OCI-LY7 (cell line): Measurements from ENCODE around the gene MYMX. TPM values are rescaled to one million over a fixed set of nuclear protein-coding genes. Genes with fewer than 3 reads are reported as not detected.

Experiments used
- BruUV-seq: library from RNA; stranded (reverse); fragments of 400-500 nt; replicated peaks from 2 replicates; lab custom pipeline; 2021; lab: Mats Ljungman, UMichigan
- CTCF ChIA-PET: fragments of 300-600 bp; sonication (Branson Sonifier 250); formaldehyde crosslinking; loops from one replicate; lab custom pipeline; 2022; ENCODE audit warnings: antibody characterized with exemption; ENCODE audit not compliant: unreplicated experiment; lab: Charles Lee
- POLR2A ChIA-PET: fragments of 300-600 bp; sonication (Branson Sonifier 250); formaldehyde crosslinking; loops from one replicate; lab custom pipeline; 2022; ENCODE audit warnings: antibody characterized with exemption; lab: Charles Lee
- DNase-seq: peaks from one replicate; pipeline ENCODE4 v3.0.0-alpha.2; 2015; ENCODE audit warnings: low spot score
- H2AFZ ChIP-seq: fragments of 200-600 bp; sonication (generic), shearing (Covaris generic); 2 replicates; pipeline ENCODE4 v1.6.1; 2014; ENCODE audit warnings: mild to moderate bottlenecking, antibody characterized with exemption, low read length, moderate library complexity
- H3K27ac ChIP-seq: fragments of 200-600 bp; sonication (generic); 2 replicates; pipeline ENCODE4 v1.5.1; 2014; ENCODE audit warnings: mixed run types, low read depth, mild to moderate bottlenecking, moderate library complexity, low read length, inconsistent platforms; ENCODE audit not compliant: poor library complexity, severe bottlenecking
- H3K36me3 ChIP-seq: fragments of 200-600 bp; sonication (generic); 2 replicates; pipeline ENCODE4 v1.6.1; 2014; ENCODE audit warnings: mild to moderate bottlenecking, antibody characterized with exemption, low read length, moderate library complexity, mixed read lengths; ENCODE audit not compliant: insufficient read depth
- H3K4me1 ChIP-seq: fragments of 200-600 bp; sonication (generic); 2 replicates; pipeline ENCODE4 v1.5.1; 2014; ENCODE audit warnings: mild to moderate bottlenecking, low read length; ENCODE audit not compliant: insufficient read depth, poor library complexity, severe bottlenecking
- H3K4me2 ChIP-seq: fragments of 200-600 bp; sonication (generic); 2 replicates; pipeline ENCODE4 v1.6.1; 2014; ENCODE audit warnings: mild to moderate bottlenecking, low read length
- H3K4me3 ChIP-seq: fragments of 200-600 bp; sonication (generic); 2 replicates; pipeline ENCODE4 v1.5.1; 2014; ENCODE audit warnings: mild to moderate bottlenecking, low read depth, low read length; ENCODE audit not compliant: poor library complexity, severe bottlenecking
- H3K79me2 ChIP-seq: fragments of 200-600 bp; sonication (generic); 2 replicates; pipeline ENCODE4 v1.6.1; 2016; ENCODE audit warnings: low read depth, mild to moderate bottlenecking, low read length, moderate library complexity, mixed read lengths; ENCODE audit not compliant: insufficient read depth
- H3K9me2 ChIP-seq: fragments of 200-600 bp; sonication (generic); 2 replicates; pipeline ENCODE4 v1.6.1; 2016; ENCODE audit warnings: mild to moderate bottlenecking, low read length, mixed read lengths; ENCODE audit not compliant: insufficient read depth
- H3K9me3 ChIP-seq: fragments of 200-600 bp; sonication (generic); 2 replicates; pipeline ENCODE4 v1.6.1; 2014; ENCODE audit warnings: mild to moderate bottlenecking, mixed run types, low read length, mixed read lengths
- H4K20me1 ChIP-seq: fragments of 200-600 bp; sonication (generic); 2 replicates; pipeline ENCODE4 v1.6.1; 2014; ENCODE audit warnings: mild to moderate bottlenecking, antibody characterized with exemption, low read length, moderate library complexity, mixed read lengths; ENCODE audit not compliant: insufficient read depth
- EZH2phosphoT487 ChIP-seq: fragments of 200-600 bp; sonication (generic); IDR thresholded peaks from 2 replicates; pipeline ENCODE4 v1.6.1; 2018; ENCODE audit warnings: low read depth, borderline replicate concordance, mild to moderate bottlenecking, mixed run types, antibody characterized with exemption, low read length, moderate library complexity, mixed read lengths
- intact Hi-C: fragments of 100-400 bp; cut with micrococcal nuclease; formaldehyde crosslinking; loops from one replicate; pipeline ENCODE4 v1.10.0; 2022; ENCODE audit not compliant: unreplicated experiment
- total RNA-seq, 2 experiments: library from RNA; depleted of rRNA in 1 of 2; stranded (reverse); fragments of >200 nt in 1 of 2; shearing (Covaris generic) in 1 of 2; gene quantifications; 2 replicates each; pipeline ENCODE4 v1.2.3, GENCODE V29; 2014 to 2022
- TF ChIP-seq, protein P1 (sequence below): fragments of 200-600 bp; sonication (generic); conservative IDR thresholded peaks from 2 replicates; pipeline ENCODE4 v1.5.1; 2014; ENCODE audit warnings: mild to moderate bottlenecking, antibody characterized with exemption, low read length, moderate library complexity, mixed read lengths

The MYMX gene
- total RNA-seq, 2 experiments from 2014 or later = not detected

DNA sequence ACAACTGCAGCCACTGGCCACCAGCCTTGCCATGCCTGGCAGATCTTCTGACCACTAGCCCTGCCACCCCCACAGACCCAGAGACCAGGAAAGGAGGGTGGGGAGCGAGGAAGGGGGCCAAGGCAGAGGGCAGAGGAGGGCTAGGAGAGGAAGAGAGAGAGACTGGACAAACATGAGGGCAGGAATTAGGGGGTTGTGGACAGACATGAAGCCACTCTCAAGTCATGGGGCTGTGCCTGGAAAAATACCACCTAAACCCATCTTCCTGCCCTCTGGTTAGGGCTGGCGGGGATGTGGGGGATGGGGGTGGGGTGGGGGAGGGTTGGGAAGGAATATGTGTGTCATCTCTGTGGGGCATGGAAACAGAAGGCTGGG, 5.2 kb downstream of the MYMX start:
- no peak for TF ChIP-seq EZH2phosphoT487
- TF ChIP-seq, protein P1, sequence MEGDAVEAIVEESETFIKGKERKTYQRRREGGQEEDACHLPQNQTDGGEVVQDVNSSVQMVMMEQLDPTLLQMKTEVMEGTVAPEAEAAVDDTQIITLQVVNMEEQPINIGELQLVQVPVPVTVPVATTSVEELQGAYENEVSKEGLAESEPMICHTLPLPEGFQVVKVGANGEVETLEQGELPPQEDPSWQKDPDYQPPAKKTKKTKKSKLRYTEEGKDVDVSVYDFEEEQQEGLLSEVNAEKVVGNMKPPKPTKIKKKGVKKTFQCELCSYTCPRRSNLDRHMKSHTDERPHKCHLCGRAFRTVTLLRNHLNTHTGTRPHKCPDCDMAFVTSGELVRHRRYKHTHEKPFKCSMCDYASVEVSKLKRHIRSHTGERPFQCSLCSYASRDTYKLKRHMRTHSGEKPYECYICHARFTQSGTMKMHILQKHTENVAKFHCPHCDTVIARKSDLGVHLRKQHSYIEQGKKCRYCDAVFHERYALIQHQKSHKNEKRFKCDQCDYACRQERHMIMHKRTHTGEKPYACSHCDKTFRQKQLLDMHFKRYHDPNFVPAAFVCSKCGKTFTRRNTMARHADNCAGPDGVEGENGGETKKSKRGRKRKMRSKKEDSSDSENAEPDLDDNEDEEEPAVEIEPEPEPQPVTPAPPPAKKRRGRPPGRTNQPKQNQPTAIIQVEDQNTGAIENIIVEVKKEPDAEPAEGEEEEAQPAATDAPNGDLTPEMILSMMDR = no peak
- CTCF ChIA-PET = interaction anchor here (0.6 to 0.7 kb wide), 8 partner anchors 26 to 586 kb away, joined by 3 to 9 read pairs (median 4); no protein-coding TSS in a partner anchor
- Histone ChIP-seq H3K4me2 (peak overlapping the region; percentile 69), H3K36me3 (no peaks in the 10 kb centered on the region; the same call in 1 of the 2 replicates), H3K9me2 (no peaks in the 10 kb centered on the region), H2AFZ (no peak overlapping the region), H3K4me1 (peaks cover 79% of the 10 kb centered on the region), H3K79me2 (peaks cover 27% of the 10 kb centered on the region), H3K27ac (no peak overlapping the region), H4K20me1 (peaks cover 10% of the 10 kb centered on the region), H3K9me3 (no peaks in the 10 kb centered on the region), H3K4me3 (no peak overlapping the region)
- intact Hi-C loops = loop anchor here (2.0 to 10.0 kb wide), 4 partner anchors 13 to 517 kb away; partner anchors contain the start of genes HSP90AB1 and VEGFA
- no peak for DNase-seq
- POLR2A ChIA-PET = interaction anchor here (0.6 kb wide), 3 partner anchors 29 to 793 kb away, joined by 3 to 6 read pairs (median 3); no protein-coding TSS in a partner anchor
- BruUV-seq = no TSS peak

DNA sequence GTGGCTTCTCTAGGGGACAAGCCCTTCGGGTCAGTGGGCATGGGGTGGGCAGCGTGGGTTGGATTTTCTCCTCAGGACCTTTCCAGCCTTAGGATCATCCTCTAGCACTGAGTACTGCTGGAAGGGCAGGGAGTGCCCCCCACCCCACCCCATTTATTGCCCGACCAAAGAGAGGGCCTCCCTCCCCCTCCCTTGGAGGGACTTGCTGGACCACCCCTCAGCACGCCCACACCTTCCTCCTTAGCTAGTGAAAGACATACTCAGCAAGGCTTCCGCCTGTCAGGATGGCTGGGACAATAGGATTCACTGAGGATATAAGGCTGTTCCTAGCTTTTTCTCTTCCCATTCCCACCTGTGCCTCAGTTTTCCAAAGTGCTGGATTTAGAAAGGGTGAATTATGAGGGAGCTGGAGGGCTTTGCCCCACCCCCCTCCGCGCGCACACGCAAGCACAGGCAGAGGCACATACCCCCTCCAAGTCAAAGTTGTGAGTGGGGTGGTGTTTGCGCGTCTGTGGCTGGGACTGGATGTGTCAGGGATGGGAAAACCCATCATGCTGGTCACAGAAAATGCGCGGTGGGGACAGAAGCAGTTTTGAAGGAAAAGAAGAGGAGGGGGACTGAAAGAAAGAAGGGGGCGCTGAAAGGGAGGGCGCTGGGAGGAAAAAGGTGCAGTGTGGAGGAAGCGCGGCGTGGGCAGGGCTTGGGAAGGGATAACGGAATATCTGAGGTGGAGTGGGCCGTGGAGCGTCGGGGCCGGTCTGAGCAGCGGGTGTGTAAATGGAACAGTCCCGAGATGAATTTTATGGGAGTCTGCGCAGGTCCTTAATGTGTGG, 6.0 kb downstream of the MYMX start:
- Histone ChIP-seq H3K9me2 (no peaks in the 10 kb centered on the region), H3K4me3 (peak overlapping the region; percentile 83), H3K4me1 (peaks cover 72% of the 10 kb centered on the region), H3K36me3 (peaks cover 5% of the 10 kb centered on the region; the same call in 1 of the 2 replicates), H3K79me2 (peaks cover 27% of the 10 kb centered on the region), H4K20me1 (peaks cover 10% of the 10 kb centered on the region), H3K27ac (no peak overlapping the region), H2AFZ (peak overlapping the region; percentile 63), H3K9me3 (no peaks in the 10 kb centered on the region), H3K4me2 (peak overlapping the region; percentile 69)
- BruUV-seq = no TSS peak
- DNase-seq = no peak
- intact Hi-C loops = loop anchor here (1.0 to 10.0 kb wide), 4 partner anchors 15 to 518 kb away; partner anchors contain the start of genes HSP90AB1 and VEGFA
- POLR2A ChIA-PET = interaction anchor here (0.6 to 3.9 kb wide), 3 partner anchors 12 to 1120 kb away, joined by 4 to 15 read pairs (median 4); no protein-coding TSS in a partner anchor
- CTCF ChIA-PET = interaction anchor here (1.0 kb wide), 1 partner anchor 23 kb away, joined by 3 read pairs; no protein-coding TSS in a partner anchor
- TF ChIP-seq EZH2phosphoT487 = no peak
- TF ChIP-seq, protein P1 = no peak
